Uterus (tissue), 2 donors: Measurements from ENCODE around the gene GJA5.

Experiments
- POLR2A ChIP-seq, 2 donors: fragments of 450-650 bp; IDR thresholded peaks; one replicate each; pipeline ENCODE4 v1.6.1; 2016; ENCODE audit warnings: antibody characterized with exemption in 2 of 2, mild to moderate bottlenecking in 1 of 2, moderate library complexity in 1 of 2
- TF ChIP-seq, protein P1 (sequence below), 4 experiments: fragments of 200-600 bp in 2 of 4; fragments of 450-650 bp in 2 of 4; sonication (generic) in 2 of 4; IDR thresholded peaks; one replicate each; pipeline ENCODE4 v1.5.1; 2016 to 2019; ENCODE audit warnings: antibody characterized with exemption in 4 of 4, mild to moderate bottlenecking in 2 of 4, moderate library complexity in 1 of 4

DNA sequence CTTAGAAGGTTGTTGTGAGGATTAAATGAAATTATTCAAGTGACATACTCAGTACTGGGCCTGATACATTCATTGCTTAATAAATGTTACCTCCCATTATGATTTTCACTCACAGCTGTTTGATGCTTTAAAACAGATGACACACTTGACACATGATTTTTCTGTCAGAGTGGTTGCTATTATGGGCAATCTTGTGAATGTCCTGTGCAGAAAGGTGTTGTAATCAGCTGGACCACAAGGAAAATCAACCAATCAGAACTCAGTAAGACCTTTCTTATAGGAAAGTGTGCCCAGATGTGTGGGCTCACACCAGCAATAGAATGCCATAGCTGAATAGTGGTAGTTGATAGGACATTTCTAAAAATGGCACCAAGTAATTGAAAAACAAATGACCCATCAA lies 23.5 kb downstream of the GJA5 start:
- TF ChIP-seq, protein P1, sequence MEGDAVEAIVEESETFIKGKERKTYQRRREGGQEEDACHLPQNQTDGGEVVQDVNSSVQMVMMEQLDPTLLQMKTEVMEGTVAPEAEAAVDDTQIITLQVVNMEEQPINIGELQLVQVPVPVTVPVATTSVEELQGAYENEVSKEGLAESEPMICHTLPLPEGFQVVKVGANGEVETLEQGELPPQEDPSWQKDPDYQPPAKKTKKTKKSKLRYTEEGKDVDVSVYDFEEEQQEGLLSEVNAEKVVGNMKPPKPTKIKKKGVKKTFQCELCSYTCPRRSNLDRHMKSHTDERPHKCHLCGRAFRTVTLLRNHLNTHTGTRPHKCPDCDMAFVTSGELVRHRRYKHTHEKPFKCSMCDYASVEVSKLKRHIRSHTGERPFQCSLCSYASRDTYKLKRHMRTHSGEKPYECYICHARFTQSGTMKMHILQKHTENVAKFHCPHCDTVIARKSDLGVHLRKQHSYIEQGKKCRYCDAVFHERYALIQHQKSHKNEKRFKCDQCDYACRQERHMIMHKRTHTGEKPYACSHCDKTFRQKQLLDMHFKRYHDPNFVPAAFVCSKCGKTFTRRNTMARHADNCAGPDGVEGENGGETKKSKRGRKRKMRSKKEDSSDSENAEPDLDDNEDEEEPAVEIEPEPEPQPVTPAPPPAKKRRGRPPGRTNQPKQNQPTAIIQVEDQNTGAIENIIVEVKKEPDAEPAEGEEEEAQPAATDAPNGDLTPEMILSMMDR (IDR thresholded peaks at IDR 0.05) = no peak
- no peak for TF ChIP-seq POLR2A (IDR thresholded peaks at IDR 0.05)
